ENCODE measurements around the gene RMC1. TPM values are rescaled to one million over a fixed set of nuclear protein-coding genes. Genes with fewer than 3 reads are reported as not detected.

RMC1 gene
- total and polyA plus RNA-seq, 2 of the 13 experiments (the other 11 are each of a cell fraction or from before 2014, with no cell fraction given), result 9.4 to 19.5 TPM

DNA sequence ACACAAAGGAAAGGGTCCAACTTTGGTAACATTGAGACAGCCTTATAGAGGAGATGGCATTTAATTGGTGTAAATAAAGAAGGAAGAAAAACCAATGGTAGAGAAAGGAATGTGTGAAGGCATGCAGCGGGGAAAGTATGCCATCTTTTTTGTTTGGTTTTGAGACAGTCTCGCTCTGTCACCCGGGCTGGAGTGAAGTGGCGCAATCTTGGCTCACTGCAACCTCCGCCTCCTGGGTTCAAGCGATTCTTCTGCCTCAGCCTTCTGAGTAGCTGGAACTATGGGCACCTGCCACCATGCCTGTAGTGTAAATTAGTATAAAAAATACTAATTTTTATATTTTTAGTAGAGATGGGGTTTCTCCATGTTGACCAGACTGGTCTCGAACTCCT lies 43.8 kb upstream of the RMC1 start:
- no TSS peak for BruUV-seq (replicated peaks)
- POLR2A ChIA-PET, result interaction anchor here (1.4 kb wide), 1 partner anchor 43 kb away, joined by 3 read pairs; the partner anchor contains the start of gene RMC1
- H3K4me3 ChIP-seq (replicated peaks in 1 of 3; ENCODE audit: insufficient read depth in 1 of 3, low read depth in 2 of 3, low read length in 3 of 3), result no peak overlapping the region

DNA sequence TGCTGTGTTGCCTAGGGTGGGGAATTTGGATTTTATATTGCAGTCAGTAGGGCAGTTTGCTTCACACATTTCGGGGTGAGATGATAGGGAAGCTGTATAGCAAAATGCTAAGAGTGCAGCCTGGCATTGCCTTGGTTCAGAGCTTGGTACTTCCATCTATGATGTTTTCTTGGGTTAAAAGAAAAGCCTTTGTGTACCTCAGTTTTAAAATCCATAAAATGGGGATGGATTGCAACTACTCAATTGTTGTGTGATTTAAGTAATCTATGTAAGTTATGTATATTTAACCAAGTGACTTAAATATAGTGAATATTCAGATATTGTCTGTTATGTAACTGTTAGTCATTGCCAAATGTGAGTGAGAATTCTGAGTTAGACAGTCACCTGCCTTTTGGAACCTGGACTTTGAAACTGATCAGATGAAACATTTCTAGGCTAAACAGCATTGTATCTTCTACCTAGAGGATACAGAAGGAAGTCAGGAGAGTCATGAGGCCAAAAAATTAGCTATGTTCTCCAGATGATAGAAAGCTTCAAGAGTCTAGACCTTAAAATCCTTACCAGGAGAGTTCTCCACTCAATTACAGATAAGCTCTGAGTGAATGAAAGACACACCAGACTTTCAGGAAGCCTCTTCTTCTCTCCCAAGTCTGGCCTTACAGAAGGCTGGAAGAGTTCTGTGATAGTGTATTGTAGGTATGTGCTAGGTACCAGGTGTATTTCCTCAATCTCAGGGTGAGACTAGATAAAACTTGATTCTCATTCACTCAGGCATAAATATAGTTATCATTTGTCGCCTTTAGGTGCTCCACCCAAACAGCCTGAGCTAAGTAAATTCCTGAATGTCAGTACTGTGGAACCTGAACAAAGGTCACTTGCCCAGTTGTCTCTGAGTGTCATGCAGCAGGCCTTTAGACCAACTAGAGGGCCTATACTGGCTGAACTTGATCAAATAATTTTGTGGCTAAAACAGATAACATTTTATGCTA lies 42.7 kb upstream of the RMC1 start:
- ChIA-PET POLR2A (interaction anchor here (0.6 to 1.4 kb wide), 6 partner anchors 7 to 326 kb away, joined by 3 to 4 read pairs (median 3); partner anchors contain the start of genes RIOK3 and RMC1), CTCF (ENCODE audit: low intra/inter-chr PET ratio, low total read pairs) (no interaction called here)
- intact Hi-C loops (cut with micrococcal nuclease; ENCODE audit: unreplicated experiment) (no loop called here), in situ Hi-C loops (cut with HindIII; ENCODE audit: extremely low pct_ligation_motif_present, low pct_unique_long_range_greater_than_20kb) (no loop called here)
- peak overlapping the region in 2 of 3 experiments; percentile 4 to 7; a peak in 2 of 6 replicates for H3K4me3 ChIP-seq (replicated peaks in 1 of 3; ENCODE audit: insufficient read depth in 1 of 3, low read depth in 2 of 3, low read length in 3 of 3)
- peaks cover 10 to 30% of the 10 kb centered on the region in 2 experiments for H3K36me3 ChIP-seq (replicated peaks in 1 of 2; ENCODE audit: control insufficient read depth in 1 of 2, insufficient read depth in 2 of 2, low read length in 2 of 2)
- peaks cover 55% of the 10 kb centered on the region for H3K4me1 ChIP-seq (ENCODE audit: insufficient read depth, low read length)
- no peak overlapping the region for H2AFZ ChIP-seq (ENCODE audit: low read length)
- BruUV-seq (replicated peaks), result no TSS peak
- H3K9me3 ChIP-seq (ENCODE audit: low read length), result no peaks in the 10 kb centered on the region
- H3K27me3 ChIP-seq (ENCODE audit: control insufficient read depth in 1 of 2, insufficient read depth in 2 of 2, low read length in 2 of 2), result no peaks in the 10 kb centered on the region
- H3K4me2 ChIP-seq (ENCODE audit: low read depth, low read length), result peak overlapping the region; percentile 56
- H3K9ac ChIP-seq (ENCODE audit: insufficient read depth, low read depth, low read length), result no peak overlapping the region
- peak overlapping the region; percentile 64 for H3K27ac ChIP-seq (ENCODE audit: extremely low read length, insufficient read depth, low read length)
- H4K20me1 ChIP-seq (ENCODE audit: insufficient read depth, low read length), result peaks cover 46% of the 10 kb centered on the region
- peak; percentile 97 for ATAC-seq
- peaks cover 65% of the 10 kb centered on the region for H3K79me2 ChIP-seq (ENCODE audit: insufficient read depth, low read length)
- peak; percentile 87 for FAIRE-seq
- peak; percentile 76 for DNase-seq (ENCODE audit: low spot score)
- WGBS (ENCODE audit: low lambda C conversion rate), result 43% methylated on average over 2 of the region's 2 CpGs
- TF ChIP-seq, protein P1, sequence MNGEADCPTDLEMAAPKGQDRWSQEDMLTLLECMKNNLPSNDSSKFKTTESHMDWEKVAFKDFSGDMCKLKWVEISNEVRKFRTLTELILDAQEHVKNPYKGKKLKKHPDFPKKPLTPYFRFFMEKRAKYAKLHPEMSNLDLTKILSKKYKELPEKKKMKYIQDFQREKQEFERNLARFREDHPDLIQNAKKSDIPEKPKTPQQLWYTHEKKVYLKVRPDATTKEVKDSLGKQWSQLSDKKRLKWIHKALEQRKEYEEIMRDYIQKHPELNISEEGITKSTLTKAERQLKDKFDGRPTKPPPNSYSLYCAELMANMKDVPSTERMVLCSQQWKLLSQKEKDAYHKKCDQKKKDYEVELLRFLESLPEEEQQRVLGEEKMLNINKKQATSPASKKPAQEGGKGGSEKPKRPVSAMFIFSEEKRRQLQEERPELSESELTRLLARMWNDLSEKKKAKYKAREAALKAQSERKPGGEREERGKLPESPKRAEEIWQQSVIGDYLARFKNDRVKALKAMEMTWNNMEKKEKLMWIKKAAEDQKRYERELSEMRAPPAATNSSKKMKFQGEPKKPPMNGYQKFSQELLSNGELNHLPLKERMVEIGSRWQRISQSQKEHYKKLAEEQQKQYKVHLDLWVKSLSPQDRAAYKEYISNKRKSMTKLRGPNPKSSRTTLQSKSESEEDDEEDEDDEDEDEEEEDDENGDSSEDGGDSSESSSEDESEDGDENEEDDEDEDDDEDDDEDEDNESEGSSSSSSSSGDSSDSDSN (CRISPR knock-in tag; IDR thresholded peaks at IDR 0.05), result no peak
- no peak for TF ChIP-seq ZNF251 (CRISPR knock-in tag; IDR thresholded peaks at IDR 0.05)
- no peak for TF ChIP-seq ZNF816 (CRISPR knock-in tag; IDR thresholded peaks at IDR 0.05; ENCODE audit: borderline replicate concordance)
- TF ChIP-seq ELF3 (CRISPR knock-in tag; IDR thresholded peaks at IDR 0.05), result no peak
- TF ChIP-seq, protein P2, sequence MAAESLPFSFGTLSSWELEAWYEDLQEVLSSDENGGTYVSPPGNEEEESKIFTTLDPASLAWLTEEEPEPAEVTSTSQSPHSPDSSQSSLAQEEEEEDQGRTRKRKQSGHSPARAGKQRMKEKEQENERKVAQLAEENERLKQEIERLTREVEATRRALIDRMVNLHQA (CRISPR knock-in tag; IDR thresholded peaks at IDR 0.05), result no peak
- TF ChIP-seq SMAD9 (CRISPR knock-in tag; IDR thresholded peaks at IDR 0.05), result no peak
- 0 out of 2 replicates have a peak, but pooled peaks have one; percentile 17 for TF ChIP-seq HOXA3 (CRISPR knock-in tag; IDR thresholded peaks at IDR 0.05)
- peak; percentile 79; the same call in 1 of the 2 replicates for TF ChIP-seq ZNF549 (CRISPR knock-in tag; IDR thresholded peaks at IDR 0.05)
- TF ChIP-seq, protein P3, sequence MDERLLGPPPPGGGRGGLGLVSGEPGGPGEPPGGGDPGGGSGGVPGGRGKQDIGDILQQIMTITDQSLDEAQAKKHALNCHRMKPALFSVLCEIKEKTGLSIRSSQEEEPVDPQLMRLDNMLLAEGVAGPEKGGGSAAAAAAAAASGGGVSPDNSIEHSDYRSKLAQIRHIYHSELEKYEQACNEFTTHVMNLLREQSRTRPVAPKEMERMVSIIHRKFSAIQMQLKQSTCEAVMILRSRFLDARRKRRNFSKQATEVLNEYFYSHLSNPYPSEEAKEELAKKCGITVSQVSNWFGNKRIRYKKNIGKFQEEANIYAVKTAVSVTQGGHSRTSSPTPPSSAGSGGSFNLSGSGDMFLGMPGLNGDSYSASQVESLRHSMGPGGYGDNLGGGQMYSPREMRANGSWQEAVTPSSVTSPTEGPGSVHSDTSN (CRISPR knock-in tag; IDR thresholded peaks at IDR 0.05), result no peak
- no peak for TF ChIP-seq ZNF256 (CRISPR knock-in tag; conservative IDR thresholded peaks at IDR 0.05)
- TF ChIP-seq CREB1 (IDR thresholded peaks at IDR 0.05), result no peak
- 0 out of 2 replicates have a peak, but pooled peaks have one; percentile 20 for TF ChIP-seq CREB1 (CRISPR knock-in tag; IDR thresholded peaks at IDR 0.05)

More for the DNA sequence above, 43.8 kb upstream of the RMC1 start:
- intact Hi-C loops (cut with micrococcal nuclease; ENCODE audit: unreplicated experiment) (no loop called here), in situ Hi-C loops (cut with HindIII; ENCODE audit: extremely low pct_ligation_motif_present, low pct_unique_long_range_greater_than_20kb) (no loop called here)
- Histone ChIP-seq H3K4me1 (ENCODE audit: insufficient read depth, low read length) (peaks cover 62% of the 10 kb centered on the region), H3K4me2 (ENCODE audit: low read depth, low read length) (no peak overlapping the region), H4K20me1 (ENCODE audit: insufficient read depth, low read length) (peaks cover 46% of the 10 kb centered on the region), H3K27ac (ENCODE audit: extremely low read length, insufficient read depth, low read length) (no peak overlapping the region), H3K9ac (ENCODE audit: insufficient read depth, low read depth, low read length) (no peak overlapping the region), H2AFZ (ENCODE audit: low read length) (no peak overlapping the region), H3K36me3 (replicated peaks in 1 of 2; ENCODE audit: control insufficient read depth in 1 of 2, insufficient read depth in 2 of 2, low read length in 2 of 2) (peaks cover 10 to 24% of the 10 kb centered on the region in 2 experiments), H3K27me3 (ENCODE audit: control insufficient read depth in 1 of 2, insufficient read depth in 2 of 2, low read length in 2 of 2) (no peaks in the 10 kb centered on the region), H3K79me2 (ENCODE audit: insufficient read depth, low read length) (peaks cover 75% of the 10 kb centered on the region), H3K9me3 (ENCODE audit: low read length) (no peaks in the 10 kb centered on the region)
- ATAC-seq (no peak), DNase-seq (ENCODE audit: low spot score) (peak; percentile 23), FAIRE-seq (no peak)
- CTCF ChIA-PET (ENCODE audit: low intra/inter-chr PET ratio, low total read pairs), result no interaction called here
- no peak for TF ChIP-seq THYN1 (CRISPR knock-in tag; IDR thresholded peaks at IDR 0.05; ENCODE audit: borderline replicate concordance, low read depth)
- 0 out of 2 replicates have a peak, but pooled peaks have one; percentile 19 for TF ChIP-seq CEBPG (CRISPR knock-in tag; IDR thresholded peaks at IDR 0.05)
- 80% methylated on average over 7 of the region's 7 CpGs for whole genome bisulfite sequencing (ENCODE audit: low lambda C conversion rate)

All from HepG2 (cell line).